Dedifferentiated amniotic fluid mesenchymal stem cell (primary cell): Measurements from ENCODE around the gene STAT6.

Experiments used
- DNase-seq: peaks from one replicate; pipeline ENCODE4 v3.0.0-alpha.2; 2016; ENCODE audit errors: extremely low spot score

The STAT6 gene, protein sequence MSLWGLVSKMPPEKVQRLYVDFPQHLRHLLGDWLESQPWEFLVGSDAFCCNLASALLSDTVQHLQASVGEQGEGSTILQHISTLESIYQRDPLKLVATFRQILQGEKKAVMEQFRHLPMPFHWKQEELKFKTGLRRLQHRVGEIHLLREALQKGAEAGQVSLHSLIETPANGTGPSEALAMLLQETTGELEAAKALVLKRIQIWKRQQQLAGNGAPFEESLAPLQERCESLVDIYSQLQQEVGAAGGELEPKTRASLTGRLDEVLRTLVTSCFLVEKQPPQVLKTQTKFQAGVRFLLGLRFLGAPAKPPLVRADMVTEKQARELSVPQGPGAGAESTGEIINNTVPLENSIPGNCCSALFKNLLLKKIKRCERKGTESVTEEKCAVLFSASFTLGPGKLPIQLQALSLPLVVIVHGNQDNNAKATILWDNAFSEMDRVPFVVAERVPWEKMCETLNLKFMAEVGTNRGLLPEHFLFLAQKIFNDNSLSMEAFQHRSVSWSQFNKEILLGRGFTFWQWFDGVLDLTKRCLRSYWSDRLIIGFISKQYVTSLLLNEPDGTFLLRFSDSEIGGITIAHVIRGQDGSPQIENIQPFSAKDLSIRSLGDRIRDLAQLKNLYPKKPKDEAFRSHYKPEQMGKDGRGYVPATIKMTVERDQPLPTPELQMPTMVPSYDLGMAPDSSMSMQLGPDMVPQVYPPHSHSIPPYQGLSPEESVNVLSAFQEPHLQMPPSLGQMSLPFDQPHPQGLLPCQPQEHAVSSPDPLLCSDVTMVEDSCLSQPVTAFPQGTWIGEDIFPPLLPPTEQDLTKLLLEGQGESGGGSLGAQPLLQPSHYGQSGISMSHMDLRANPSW

GRCh38 chr12:57111031-57111734 is at the start of gene STAT6:
STAT6 (minus strand) TSS chr12:57111362; CDS start chr12:57108278, 3,084 bp downstream.
- peak; percentile 83 for DNase-seq

- no peak for DNase-seq
Observed at GRCh38 chr12:57160741-57161140, 49.6 kb upstream of the STAT6 start.

- DNase-seq: no peak
Observed at GRCh38 chr12:57160040-57160439, 48.9 kb upstream of the STAT6 start.

GRCh38 chr12:57159311-57159710 is 48.1 kb upstream of the STAT6 start:
- DNase-seq: no peak

DNA sequence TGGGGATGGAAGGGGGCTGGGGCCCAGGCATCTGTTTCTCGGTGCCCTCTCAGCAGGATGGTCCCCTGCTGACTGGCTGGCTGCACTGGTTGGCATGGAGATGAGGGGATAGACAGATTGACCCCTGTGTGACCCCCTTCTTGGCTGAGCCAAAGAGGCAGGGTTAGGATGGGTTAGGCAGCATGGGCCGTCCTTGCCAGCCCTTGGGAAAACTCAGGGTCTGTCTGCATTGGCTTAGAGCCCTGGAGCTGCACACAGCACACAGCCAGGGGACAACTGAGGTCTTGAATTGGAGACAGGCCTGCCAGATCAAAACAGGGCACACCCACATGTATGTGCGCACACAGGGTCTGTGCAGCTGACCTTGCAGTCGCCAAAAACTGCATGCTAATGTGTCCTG is 47.5 kb upstream of the STAT6 start:
- DNase-seq: no peak

- DNase-seq: no peak
Observed at GRCh38 chr12:57158186-57158585, 47.0 kb upstream of the STAT6 start.

DNA sequence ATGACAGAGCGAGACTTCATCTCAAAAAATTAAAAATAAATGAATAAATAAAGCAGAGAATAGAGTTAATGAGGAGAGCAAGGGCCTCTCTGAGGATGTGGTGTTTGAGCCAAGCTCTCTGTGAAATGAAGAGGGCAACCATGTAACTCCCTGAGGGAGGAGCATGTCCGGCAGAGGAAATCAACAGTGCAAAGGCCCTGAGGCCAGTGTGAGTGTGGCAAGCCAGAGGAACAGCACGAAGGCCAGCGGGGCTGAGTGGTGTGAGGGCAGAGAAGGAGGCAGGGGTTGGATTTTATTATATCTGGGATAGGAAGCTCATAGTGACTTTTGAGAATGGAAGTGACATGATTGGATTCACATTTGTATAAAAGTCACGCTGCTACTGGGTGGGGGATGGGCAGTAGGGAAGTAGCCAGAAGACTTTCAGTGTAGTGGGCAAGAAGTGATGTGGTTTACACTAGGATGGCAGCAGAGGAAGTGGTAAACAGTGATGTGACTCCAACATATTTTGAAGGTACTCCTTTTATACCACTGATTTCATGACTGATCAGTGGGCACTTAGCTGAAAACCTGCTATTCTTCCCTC is 46.5 kb upstream of the STAT6 start:
- DNase-seq: no peak

DNA sequence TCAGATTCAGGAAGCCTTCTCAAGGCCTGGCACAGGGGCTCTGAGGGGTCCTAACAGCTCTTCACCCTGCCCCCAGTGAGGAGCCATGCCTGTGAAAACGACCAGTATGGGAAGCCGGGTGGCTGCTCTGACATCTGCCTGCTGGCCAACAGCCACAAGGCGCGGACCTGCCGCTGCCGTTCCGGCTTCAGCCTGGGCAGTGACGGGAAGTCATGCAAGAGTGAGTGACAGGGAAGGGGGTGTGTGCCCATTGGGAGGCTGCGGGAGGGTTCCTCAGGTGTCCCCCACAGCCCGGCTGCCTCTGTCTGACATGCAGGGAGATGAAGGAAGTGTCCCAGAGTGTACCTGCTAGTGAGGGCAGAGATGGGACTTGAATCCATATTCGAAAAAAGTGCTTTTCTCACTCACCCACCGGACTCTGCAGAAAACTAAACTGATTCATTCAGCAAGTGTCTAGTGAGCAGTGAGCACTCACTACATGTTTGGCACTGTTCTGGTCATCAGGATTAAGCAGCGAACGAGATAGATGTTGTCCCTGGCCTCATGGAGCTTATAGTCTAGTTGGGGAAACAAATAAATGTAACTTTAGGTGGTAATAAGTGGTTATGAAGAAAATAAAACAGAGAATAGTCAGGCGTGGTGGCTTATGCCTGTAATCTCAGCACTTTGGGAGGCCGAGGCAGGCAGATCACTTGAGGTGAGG is 45.7 kb upstream of the STAT6 start:
- DNase-seq: no peak

DNA sequence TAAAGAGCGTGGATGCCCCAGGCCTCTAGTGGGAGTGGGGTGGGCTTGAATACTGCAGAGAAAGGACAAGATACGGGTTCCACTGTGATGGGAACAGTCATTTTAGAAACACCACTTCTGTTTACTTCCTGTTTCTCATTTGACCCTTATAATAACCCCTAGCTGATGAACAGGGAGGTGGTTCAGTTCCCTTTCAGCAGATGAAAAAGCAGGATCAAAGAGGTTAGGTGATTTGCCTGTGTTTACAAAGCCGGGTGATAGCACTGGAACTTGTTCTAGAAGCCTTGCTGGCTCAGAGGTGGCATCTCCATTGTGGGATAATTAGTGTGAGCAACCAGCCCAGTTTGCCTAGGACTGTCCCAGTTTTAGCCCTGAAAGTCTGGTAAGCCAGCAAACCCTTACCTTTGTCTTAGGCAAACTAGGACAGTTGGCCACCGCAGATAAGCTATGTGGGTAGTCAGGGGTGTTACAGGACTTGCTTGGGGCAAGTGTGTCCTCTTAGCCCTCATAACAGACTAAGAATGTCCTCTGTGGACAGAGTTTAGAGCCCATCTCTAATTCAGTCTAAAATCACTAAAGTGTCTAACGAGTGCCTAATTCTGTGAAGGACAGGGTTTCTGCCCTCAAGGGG is 43.8 kb upstream of the STAT6 start:
- no peak for DNase-seq

GRCh38 chr12:57154076-57154475 is 42.9 kb upstream of the STAT6 start:
- no peak for DNase-seq

GRCh38 chr12:57153415-57153997 is 42.3 kb upstream of the STAT6 start:
- DNase-seq: no peak

DNA sequence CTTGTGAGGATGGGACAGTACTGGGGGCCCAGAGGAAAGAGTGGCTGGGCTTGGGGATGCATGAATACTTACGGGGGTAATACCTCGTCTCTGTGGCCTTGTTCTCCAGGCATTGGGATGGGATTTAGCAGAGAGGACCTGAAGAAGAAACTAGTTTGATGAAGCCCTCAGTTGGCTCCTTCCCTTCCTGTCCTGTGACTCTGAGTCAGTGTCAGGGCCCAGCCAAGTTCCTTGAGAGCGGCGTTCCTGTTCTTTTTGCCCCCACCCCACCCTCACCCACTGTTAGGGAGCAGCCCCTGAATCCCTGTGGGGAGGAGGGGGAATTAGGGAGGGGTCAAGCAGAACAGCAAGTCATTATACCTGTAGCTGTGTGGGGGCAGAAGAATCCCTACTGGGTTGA is 41.5 kb upstream of the STAT6 start:
- DNase-seq: no peak

DNA sequence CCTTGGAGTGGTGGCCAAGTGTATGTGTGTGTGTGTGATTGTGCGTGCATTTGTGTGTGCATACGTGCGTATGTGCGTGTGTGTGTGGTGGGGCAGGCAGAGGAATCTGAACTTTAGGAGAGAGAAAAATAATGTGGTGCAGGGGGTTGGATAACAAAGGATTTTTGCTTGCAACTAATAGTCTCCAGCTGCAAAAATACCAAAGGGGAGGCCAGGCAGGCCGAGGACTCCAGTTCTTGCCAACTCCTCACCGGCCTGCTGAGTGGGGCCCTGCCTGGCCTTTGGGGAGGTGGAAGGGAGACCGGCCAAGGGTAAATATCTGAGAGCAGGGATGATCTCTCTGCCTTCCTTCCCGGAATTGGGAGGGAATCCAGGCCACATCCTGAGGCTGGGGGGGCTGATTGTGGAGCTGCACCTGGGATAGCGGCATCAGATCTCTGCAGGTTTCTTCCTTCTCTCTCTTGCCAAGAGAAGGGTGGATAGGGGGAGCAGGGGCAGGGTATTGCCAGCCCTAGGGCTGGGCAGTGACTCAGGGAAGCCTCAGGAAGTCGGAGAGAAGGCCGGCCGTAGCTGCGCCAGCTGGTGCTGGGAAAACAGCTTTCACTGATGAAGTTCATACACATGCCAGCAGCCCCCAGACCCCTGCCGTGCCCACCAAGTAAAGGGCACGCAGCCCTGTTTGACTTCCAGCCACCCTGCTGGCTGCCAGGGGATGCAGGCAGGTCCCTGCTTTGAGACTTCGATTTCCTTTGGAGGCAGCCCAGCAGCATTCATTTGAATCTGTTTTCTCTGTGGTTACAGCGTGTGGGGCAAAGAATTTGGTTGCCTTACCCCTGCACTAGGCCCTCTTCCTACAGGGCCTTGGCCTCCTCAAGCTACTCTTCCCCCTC is 40.8 kb upstream of the STAT6 start:
- peak; percentile 57 for DNase-seq

- no peak for DNase-seq
Observed at GRCh38 chr12:57150400-57151000, 39.3 kb upstream of the STAT6 start.

- peak; percentile 52 for DNase-seq
Observed at GRCh38 chr12:57149245-57149900, 38.2 kb upstream of the STAT6 start.

- DNase-seq: no peak
Observed at GRCh38 chr12:57148469-57149244, 37.5 kb upstream of the STAT6 start.
